Astrocyte (in vitro differentiated cells and primary cell): ENCODE measurements around the gene NME5.
"Not testable (repeated sequence)": the region's sequence is repeated elsewhere in the genome, so short reads cannot be mapped to it uniquely, and the experiment has no call there.

Source experiments
- CTCF ChIP-seq: IDR thresholded peaks from 2 replicates; pipeline ENCODE4 v1.5.1; 2011; ENCODE audit warnings: low read depth, mild to moderate bottlenecking, inconsistent platforms, low read length, moderate library complexity; ENCODE audit not compliant: insufficient read depth
- EZH2 ChIP-seq: IDR thresholded peaks from 2 replicates; pipeline ENCODE4 v1.6.1; 2012; ENCODE audit warnings: mild to moderate bottlenecking, low read length, inconsistent platforms; ENCODE audit not compliant: insufficient read depth

- TF ChIP-seq CTCF, EZH2: not testable (repeated sequence)
Observed at GRCh38 chr5:138155977-138156376, 16.7 kb upstream of the NME5 start.
